Activated CD4-positive, alpha-beta T cell treated with anti-CD3 and anti-CD28 coated beads, Interleukin-2, amount 50 U/mL, for 48 hours (primary cell): Measurements from ENCODE around the gene MAPK11.

Experiments used
- DNase-seq, 2 experiments: peaks; one replicate each; pipeline ENCODE4 v3.0.0-alpha.2; 2020

MAPK11 gene

DNA sequence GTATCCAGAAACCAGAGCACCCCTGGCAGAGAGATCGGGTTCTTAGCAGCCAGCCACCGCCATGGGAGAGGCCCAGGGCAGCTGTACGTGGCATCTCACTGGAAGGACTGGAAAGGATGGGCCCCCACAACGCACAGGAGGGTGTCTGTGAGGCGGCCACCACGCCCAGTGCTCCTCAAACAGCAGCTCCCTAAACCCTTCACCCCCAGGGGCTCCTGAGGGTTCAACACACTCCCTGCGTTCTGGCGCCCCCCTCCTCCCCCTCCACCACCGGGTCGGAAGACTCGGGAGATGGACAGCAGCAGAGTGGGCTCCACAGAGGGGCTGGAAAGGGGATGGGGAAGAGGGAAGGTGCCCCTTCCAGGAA is 9.8 kb downstream of the MAPK11 start:
- DNase-seq, result no peak

DNA sequence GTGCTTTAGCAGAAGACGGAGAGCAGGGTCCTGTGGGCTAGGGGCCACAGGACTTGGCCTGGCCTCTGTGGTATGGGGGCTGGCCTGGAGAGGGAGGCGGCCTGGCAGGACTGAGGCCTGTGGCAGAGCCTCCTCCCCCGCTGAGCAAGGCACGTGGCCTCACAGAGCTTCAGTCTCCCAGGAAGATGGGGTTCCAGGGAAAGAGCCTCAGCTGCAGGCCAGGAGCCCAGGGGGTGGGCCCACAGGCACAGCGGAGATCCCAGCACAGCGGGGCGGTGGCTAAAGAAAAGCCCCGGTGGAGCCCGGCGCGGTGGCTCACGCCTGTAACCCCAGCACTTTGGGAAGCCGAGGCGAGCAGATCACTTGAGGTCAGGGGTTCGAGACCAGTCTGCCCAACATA is 10.9 kb downstream of the MAPK11 start:
- DNase-seq, result no peak

DNA sequence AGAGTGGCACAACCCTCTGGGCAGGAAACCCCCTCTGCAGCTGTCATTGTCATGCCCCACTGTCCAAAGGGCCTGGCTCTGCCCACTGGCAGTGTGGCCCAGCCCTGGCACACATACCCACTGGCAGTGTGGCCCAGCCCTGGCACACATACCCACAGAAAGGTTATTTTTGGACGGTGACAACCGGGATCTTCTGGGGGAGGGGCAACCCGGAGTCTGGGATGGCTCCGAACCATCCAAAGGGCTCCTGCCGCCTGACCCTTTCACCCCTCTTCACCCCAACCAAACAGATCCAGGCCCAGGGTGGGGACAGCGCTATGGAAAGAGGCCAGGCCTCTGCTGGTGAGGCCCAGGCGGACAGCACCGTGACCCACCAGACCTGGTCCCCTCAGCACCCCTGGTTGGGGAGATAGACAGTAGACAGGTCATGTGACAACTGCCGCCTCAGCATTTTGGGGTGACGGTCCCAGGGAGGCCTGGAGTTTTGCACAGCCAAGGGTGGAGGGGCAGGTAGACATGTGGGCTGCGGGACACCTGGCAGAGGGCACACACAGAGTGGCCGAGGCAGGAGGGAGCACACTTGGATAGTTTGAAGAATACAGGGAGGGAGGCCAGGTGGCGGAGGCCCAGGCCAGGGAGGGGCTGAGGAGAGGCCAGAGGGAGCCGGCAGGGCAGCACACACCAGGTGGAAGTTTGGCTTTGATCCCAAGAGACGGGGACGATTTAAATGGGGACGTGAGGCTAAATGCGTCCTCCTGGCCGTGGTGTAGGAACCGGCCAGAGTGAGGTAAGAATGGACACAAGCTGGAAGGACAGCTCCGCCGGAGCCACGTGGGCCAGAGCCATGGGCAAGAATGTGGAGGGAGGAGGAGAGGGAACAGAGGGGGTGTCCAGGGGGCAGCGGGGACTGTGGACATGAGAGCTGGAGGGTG is 11.6 kb downstream of the MAPK11 start:
- DNase-seq, result no peak

DNA sequence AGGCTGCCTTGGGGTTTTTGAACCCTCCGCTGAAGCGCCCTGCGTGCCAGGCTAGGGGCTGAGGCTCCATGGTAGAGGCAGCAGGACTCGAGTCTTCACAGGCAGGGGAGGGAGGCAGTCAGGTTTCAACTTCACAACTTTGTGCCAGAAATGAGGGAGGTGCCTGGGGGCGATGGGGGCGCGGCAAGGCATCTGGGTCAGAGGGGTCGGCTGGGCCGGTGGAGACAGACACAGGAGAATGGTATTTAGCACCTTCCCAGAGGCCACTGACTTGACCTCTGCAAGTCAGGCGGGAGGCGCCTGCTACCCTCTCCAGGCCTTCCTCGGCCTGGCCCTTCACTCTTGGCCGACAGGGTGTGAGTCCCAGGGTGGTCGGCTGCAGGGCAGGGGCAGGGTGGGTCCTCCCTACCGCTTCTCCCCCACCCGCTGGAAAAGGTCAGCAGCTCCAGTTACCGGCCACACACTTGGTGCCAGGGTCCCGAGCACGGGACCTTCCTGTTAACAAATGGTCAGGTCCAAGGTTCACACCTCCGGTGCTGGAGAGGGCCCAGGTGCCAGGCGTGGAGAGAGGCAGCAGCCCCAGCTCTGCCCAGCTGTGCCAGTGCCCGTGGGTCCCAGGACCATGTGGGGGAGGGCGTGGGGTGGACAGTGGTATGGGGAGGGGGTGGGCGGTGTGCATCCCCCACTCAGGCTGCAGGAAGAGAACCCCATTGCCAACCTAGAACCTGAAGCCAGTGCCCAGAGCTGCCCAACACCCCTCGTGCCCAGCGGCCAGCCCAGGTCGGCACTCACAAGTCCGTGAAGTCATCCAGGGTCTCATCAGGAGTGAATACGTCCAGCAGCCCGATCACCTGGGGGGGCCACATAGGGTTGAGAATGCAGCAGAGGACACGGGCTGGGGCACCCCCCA is 12.5 kb downstream of the MAPK11 start:
- no peak for DNase-seq

DNA sequence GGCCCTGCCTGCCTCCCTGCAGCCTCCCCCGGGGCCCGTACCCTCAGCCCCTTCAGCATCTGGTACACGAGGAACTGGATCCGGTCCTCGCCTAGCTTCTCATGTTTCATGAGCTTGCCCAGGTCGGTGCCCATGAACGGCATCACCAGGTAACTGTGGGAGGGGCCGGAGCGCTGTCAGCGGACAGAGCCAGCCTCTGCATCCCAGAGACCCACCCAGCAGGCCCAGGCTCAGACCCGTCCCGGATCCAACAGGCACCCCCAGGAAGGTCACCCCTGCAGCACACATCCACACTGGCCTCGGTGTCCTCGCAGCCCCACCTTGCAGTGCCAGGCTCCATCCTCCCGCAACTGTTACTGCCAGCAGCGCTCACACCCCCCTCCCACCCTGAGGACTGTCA is 13.1 kb downstream of the MAPK11 start:
- DNase-seq, result no peak

DNA sequence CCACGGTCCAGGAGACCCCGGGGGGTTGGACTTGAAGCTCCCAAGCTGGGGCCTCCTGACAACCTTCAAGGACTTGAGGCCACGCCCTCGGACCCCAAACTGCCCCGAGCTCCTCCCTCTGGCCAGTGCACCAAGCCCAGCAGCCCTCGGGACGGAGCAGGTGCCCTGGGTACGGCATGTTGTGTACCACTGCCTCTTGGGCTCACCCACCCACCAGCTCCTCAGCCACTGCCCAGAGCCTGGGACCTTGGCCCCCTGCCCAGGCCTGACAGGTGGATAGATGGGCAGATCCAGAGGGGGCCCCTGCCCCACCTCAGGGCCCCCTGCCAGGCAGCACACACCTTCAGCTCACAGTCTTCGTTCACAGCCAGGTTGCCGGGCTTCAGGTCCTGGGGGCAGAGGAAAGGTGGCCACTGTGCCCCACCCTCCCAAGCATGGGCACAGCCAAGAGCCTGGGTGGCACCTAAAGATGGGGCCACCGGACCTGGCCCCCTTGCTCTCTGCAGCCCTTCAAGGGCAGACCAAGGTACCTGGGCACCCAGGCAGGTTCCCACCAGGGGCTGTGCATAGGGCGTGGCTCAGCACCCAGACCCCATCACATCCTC is 13.8 kb downstream of the MAPK11 start:
- DNase-seq, result no peak

DNA sequence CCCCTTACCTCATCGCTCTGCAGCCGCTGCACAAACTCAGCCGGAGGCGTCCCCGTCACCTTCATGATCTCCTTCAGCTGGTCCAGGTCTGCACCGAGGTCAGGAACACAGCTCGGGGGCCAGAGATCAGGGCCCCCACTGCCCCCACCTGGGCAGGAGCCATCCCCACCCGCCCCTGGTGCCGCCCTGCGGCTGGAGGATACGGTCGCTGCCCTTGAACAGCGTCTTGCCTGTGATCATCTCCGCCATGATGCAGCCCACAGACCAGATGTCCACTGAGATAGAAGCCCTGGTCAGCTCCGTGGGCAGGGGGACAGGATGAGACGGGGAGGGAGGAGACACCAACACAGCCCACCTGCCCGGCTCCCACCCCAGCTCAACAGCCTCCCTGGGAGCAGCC is 14.6 kb downstream of the MAPK11 start:
- DNase-seq, result no peak

DNA sequence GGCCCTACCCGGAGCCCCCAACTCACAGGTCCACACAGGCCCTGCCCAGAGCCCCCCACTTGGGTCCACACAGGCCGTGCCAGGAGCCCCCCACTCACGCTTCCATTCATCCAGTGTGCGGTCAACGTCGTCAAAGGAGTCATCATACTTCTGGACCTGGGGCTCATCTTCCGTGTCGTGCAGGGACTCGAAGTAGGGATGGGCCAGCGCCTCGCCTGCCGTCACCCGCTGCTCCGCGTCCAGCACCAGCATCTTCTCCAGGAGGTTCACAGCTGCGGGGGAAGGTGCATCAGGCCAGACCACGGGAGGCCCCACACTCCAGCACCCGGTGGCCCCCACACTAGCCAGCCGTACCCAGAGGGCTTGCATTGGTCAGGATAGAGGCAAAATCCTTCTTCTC is 15.1 kb downstream of the MAPK11 start:
- DNase-seq, result no peak

DNA sequence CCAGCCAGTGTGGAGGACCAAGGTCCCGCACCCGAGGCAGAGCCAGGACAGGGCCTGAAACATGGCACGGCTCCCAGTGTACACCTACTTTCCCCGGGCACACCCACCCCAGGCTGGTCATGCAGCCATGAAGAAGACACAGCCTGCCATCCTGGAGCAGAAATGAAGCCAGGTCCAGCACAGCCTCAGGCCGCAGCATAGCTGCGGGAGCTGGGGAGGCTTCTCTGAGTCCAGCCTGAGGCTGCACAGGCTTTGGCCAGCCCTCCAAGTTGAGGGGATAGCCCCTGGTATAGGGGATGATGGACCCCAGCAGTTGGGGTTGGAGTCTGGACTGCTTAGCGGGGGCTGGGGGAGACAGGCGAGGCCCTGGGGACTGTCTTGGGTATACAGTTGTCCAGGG is 16.2 kb downstream of the MAPK11 start:
- no peak for DNase-seq

DNA sequence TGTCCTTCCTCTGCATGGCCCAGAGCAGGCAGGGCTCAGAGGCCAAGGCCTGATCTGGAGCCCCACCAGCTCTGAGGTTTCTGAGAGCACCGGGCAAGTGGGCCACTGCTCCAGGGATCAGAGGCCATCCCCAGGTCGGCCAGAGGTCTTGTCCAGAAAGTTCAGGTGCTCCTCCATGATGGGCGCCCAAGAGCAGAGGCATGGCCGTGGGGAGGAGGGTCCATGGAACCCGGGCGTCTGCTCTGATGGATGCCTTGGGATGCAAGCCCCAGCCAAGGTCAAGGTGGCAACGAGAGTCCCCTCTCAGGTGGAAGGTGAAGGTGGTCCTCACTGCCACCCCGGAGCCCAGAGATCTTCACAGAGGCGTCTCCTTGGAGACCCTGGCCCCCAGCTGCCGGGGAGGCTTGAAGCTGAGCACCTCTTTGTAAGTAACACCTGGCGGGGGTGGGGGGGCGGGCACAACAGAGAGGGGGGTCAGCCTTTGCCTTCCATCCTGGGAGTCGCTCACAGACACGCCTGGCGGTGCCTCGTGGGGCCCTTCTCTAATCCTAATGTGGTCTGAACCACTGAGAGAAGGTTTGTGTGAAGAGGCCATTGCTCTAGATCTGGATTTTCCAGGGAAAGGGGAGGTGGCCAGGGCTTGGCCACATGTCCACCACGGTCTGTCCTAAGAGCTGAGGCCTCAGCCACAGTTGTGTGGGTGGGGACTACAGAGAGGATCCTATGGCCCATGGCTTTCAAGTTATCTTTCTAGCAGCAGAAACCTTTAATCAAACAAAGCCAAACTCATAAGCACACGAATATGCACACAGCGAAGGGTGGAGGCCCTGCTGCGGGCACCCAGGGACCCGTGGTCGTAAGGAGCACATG is 16.9 kb downstream of the MAPK11 start:
- DNase-seq, result no peak

DNA sequence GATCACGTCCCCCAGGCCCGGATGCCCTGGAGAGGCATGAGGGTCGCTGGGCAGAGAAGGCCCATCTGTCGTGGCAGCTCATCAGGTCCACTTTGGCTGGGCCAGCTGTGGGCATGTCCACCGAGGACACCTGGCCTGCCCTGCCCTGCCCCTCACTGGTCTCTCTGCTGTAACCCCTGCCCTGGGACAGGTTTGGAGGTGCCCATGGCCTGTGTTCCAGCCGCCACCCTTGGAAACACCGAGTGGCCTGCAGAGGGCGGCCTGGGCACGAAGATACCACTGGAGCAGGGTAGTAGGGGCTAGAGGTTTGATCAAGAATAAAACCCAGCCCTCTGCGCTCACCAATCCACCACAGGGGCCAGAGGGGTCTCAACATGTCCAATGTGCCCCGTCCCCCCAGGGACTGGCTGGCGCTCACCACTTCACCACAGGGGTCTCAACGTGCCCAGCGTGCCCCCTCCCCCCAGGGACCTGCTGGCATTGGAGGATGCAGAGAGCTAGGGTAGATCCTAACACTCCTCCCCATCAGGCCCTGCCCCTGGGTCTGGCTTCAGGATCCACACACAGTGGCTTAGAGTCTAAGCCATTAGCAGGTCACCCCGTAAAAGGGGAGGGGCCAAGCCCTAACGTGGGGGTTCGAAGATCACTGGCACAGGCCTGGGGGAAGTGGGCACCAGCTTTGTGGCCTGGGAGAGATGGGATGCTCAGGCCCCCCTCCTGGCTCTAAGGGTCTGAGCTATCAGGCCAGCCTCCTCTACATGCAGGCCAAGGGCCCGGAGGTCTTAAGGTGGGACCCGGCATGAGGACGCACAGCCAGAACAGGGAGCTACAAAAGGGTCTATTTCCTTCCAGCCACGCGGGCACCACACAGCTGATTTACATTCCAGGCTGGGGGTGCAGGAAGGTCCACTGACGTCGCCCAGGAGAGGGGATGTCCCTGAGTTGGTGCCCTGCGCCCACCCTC is 17.8 kb downstream of the MAPK11 start:
- DNase-seq, result peak; percentile 71 to 75

DNA sequence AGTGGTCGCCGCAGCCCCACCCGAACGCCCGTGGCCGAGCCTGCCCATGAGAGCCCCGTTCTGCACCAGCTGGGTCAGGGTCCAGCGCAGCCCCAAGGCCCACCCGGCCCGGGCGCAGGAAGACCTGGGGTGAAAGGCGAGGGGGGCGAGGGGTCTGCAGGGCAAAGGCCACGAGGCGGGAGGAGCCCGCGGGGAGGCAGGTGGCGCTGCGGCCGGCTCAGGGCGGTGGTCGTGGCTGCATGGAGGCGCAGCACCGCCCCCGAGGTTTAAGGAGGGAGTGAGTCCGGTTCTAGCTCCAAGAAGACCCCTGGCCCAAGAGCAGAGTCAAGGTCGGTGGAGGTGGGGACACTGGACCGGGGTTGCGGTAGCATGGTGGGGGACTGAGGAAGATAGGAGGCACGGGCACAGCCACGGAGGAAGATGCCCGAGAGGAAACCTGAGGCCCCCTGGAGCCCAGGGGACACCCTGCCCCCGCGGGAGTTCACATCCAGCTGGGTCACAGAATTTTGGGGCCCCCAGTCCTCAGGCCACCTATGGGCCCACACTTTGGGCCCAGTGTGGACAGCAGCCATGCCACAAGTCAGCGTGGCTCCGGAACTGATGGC is 18.6 kb downstream of the MAPK11 start:
- no peak for DNase-seq

DNA sequence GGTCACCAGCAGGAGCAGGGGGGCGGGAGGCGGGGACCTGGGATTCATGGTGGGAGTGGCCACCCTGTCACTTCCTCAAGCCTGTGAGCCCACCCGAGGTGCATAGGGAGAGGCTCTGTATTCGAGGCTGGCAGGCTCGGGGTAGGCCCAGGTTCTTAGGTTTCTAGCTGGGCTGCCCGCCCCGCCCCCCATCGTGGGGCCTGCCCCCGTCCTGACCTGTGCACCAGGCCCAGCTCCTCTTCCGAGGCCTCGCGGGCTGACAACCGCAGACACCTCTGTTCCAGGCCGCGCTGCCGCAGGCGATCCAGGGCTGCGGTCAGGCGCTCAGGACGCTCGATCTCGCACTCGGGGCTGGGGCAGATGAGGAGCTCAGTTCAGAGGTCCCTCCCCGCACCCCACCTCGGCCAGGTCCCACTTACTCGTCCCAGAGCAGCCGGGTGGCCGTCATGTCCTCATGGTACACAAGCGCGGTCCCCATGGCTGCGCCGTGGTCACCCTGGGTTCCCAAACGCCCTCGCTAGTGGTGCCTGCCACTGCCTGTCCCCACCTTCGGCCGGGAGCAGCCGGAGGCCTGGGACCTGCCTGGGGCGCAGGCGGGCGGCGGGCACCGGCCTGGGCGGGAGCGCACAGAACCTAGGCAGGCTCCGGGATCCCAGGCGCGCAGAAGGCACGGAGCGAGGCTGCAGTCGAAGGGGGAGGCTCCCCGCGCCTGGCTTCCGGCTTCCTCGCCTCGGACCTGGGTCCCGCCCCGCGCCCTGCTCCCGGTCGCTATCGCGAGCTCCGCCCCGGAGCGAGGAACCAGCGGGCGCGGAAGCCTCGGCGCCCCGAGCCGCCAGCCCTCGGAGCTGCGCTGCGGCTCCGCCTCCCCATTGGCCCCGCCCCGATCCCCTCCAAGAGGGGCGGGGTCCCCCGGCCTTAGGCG is 19.4 kb downstream of the MAPK11 start, which contains the start of gene HDAC10:
Gene HDAC10 (minus strand): TSS at position 711 of the 922 bp plus-strand sequence. CDS start 233 bp downstream, at position 478.
- DNase-seq, result peak; percentile 85 to 87

DNA sequence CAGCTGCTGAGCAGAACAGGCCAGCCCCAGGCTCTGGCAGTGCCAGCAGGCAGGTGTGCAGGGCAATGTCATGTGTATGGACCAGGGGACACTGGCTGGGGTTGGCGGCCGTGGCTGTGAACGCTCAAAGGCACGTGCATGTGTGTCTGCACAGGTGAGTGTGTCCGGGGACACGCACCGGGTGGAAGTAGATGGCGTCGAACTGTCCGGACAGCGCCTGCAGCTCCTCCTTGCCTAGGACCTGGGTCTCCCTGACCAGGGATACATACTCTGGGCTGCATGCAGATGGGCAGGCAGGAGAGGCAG is 20.0 kb downstream of the MAPK11 start:
- no peak for DNase-seq

DNA sequence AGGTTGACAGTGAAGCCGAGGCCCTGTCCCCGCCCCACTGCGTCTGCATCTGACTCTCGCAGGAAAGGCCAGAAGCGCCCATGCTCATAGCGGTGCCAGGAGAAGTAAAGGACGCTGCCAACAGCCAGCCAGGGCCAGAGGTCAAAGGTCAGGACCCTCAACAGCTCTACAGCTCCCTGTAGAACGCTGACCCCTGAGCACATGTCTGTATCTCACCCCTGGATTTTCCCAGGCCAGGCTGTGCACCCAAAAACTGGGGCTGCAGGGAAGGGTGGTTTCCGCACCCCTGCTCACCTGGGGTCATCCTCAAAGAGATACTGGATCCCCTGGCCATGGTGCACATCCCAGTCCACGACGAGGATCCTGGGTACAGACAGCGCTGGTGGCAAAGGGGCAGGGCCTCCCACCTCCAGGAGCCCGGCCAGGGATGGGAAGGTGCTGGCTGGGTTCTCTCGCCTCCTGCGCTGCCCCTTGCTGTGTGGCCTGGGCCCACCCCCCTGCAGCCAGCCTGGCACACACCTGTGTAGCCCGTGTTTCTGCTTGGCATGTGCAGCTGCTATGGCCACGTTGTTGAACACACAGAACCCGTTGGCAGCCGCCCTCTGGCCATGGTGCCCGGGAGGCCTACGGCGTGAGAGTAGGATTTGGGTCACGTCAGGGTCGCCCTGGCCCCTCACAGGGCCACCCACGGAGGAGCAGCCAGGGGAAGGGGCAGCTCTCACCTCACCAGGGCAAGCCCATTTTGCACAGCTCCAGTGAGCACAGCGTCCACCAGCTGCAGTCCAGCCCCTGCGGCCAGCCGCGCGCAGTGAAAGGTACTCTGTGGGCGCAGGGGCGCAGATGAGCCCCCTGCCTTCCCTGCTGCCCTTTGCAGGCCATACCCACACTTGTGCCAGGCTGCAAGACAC is 20.6 kb downstream of the MAPK11 start:
- no peak for DNase-seq

DNA sequence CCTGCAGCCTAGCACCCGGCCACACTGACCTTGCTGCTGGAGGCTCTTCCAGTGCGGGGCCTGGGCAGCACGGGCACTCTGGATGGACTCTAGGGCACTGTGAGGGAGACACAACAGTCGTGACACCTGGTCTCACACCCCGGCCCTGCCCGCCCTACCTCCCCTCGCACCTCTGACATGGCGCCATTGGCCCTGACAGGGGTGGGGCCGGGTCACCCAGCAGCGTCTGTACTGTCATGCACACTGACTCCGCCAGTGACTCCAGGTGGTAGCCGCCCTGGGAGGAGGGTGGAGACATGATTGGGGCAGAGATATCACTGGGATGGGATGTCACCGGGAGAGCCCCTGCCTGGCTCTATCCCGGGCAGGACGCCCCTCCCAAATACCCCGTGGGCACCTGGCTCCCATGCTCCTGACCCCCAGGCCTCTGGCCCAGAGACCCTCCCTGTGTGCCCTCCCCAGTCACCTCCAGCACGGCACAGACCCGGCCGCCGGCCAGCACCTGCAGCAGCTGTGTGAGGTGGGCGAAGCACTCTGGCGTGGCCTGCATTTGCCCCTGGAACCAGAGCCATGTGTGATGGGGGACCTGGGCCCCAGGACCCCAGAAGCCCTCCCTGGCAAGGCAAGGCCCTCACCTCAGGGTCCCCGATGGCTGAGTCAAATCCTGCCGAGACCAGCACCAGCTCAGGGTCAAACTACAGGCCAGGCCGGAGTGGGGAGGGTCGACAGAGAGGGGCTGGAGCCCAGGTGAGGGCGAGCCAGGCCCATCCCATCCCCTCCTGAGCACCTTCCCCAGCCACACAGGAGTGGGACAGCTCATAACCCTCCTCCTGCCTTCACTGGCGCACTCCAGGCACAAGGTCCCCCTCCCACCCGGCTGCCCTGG is 21.7 kb downstream of the MAPK11 start:
- DNase-seq, result no peak

DNA sequence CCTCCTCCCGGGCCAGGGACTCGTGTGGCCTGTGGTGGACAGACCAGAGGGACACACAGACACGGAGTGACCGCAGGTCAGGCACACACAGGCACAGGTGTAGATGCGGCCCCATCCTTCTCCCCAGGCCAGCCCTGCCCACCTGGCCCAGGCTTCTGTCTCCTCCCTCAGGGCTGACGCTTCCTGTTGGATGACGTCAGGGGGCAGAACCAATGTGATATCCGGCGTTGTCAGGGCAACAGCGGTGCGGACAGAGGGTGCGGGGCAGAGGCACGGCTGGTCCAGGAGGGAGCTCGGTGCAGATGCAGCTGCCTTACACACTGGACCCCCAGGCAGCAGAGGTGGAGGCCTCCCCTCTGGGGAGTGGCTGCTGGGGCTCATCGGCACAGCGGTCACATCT is 22.4 kb downstream of the MAPK11 start:
- DNase-seq, result peak; percentile 45 to 62
